AG04449 (cell line): ENCODE measurements around the gene PTGES2.
A peak's percentile ranks its signal among the peaks of the same experiment; 100 is the strongest.

Experiments
- CTCF ChIA-PET: fragments of 350-600 bp; formaldehyde crosslinking; extraction: SDS; loops from one replicate; lab custom pipeline; 2021; ENCODE audit warnings: antibody characterized with exemption; lab: Yijun Ruan, JAX
- POLR2A ChIA-PET: fragments of 400-600, 350-600 bp; formaldehyde crosslinking; extraction: SDS; loops from one replicate; lab custom pipeline; 2020; ENCODE audit warnings: antibody characterized with exemption, inconsistent platforms; lab: Yijun Ruan, JAX
- DNase-seq: peaks from one replicate; pipeline ENCODE4 v3.0.0-alpha.2; 2010; ENCODE audit warnings: low read depth, low spot score
- H3K4me3 ChIP-seq: 2 replicates; pipeline ENCODE4 v1.5.1; 2011; ENCODE audit warnings: low read depth, mild to moderate bottlenecking, control low read depth, low read length
- CTCF ChIP-seq: IDR thresholded peaks from one replicate; pipeline ENCODE4 v1.5.1; 2011; ENCODE audit warnings: mild to moderate bottlenecking, moderate library complexity, low read length, control low read depth, inconsistent platforms; ENCODE audit not compliant: insufficient read depth; ENCODE audit errors: missing control alignments

PTGES2 gene

GRCh38 chr9:128159522-128159783, 31.9 kb upstream of the PTGES2 start:
- CTCF ChIA-PET = interaction anchor here (1.4 to 2.4 kb wide), 2 partner anchors 35 to 42 kb away, joined by 5 to 9 read pairs; no protein-coding TSS in a partner anchor
- no peak for TF ChIP-seq CTCF
- POLR2A ChIA-PET = interaction anchor here (0.6 kb wide), 1 partner anchor 43 kb away, joined by 3 read pairs; no protein-coding TSS in a partner anchor
- H3K4me3 ChIP-seq = peak overlapping the region; percentile 61
- DNase-seq = no peak

DNA sequence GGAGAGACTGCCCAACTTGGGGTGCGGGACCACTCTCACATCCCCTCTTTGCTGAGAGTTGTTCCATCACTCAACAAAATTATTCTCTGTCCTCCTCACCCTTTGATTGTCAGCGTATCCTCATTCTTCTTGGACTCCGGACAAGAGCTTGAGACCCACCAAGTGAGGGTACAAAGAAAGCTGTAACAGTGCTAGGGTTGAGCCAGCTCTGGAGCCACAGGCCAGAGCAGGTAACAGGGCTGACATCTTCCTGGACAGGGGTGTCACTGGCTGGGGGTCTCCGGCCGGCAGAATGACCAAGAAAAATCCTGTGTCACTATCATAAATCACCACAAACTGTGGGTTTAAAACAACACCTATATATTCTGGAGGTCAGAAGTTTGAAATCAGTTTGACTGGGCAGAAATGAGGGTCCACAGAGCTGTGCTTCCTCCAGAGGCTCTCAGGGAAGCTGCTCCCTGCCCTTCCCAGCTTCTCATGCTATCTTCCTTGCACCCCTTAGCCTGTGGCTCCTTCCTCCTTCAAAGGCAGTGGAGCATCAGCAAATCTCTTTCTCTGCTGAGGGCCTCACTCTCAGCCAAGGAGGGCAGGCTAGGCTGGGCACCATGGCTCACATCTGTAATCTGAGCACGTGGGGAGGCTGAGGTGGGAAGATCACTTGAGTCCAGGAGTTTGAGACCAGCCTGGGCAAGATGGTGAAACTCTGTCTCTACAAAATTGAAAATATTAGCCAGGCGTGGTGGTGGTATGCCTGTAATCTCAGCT, 28.4 kb upstream of the PTGES2 start:
- no peak for TF ChIP-seq CTCF
- CTCF ChIA-PET = no interaction called here
- no peak for DNase-seq
- POLR2A ChIA-PET = no interaction called here
- H3K4me3 ChIP-seq = no peak overlapping the region

GRCh38 chr9:128153947-128154695, 26.6 kb upstream of the PTGES2 start:
- CTCF ChIA-PET = no interaction called here
- H3K4me3 ChIP-seq = no peak overlapping the region
- POLR2A ChIA-PET = no interaction called here
- no peak for TF ChIP-seq CTCF
- no peak for DNase-seq

GRCh38 chr9:128153060-128153946, 25.8 kb upstream of the PTGES2 start:
- POLR2A ChIA-PET = no interaction called here
- CTCF ChIA-PET = interaction anchor here (1.1 to 1.2 kb wide), 2 partner anchors 24 to 35 kb away, joined by 3 to 9 read pairs; no protein-coding TSS in a partner anchor
- no peak for TF ChIP-seq CTCF
- DNase-seq = no peak
- no peak overlapping the region for H3K4me3 ChIP-seq

GRCh38 chr9:128152133-128153059, 24.9 kb upstream of the PTGES2 start:
- TF ChIP-seq CTCF = no peak
- POLR2A ChIA-PET = no interaction called here
- CTCF ChIA-PET = interaction anchor here (1.1 to 1.2 kb wide), 2 partner anchors 23 to 35 kb away, joined by 3 to 9 read pairs; no protein-coding TSS in a partner anchor
- no peak for DNase-seq
- no peak overlapping the region for H3K4me3 ChIP-seq
